HCT116 (cell line): ENCODE measurements around the gene CDC42EP1. TPM values are rescaled to one million over a fixed set of nuclear protein-coding genes. Genes with fewer than 3 reads are reported as not detected.
A peak's percentile ranks its signal among the peaks of the same experiment; 100 is the strongest.

Experiments used
- ATAC-seq: fragments of 200-7000 bp; cut with Tn5 transposase; 2 replicates; pipeline ENCODE4 v1.9.1; 2020; ENCODE audit warnings: mild to moderate bottlenecking, moderate library complexity
- Bru-seq: library from RNA; stranded (reverse); fragments of 400-500 nt; gene quantifications from one replicate; lab custom pipeline; 2021; lab: Mats Ljungman, UMichigan
- BruChase-seq, 2 experiments: library from RNA; stranded (reverse); fragments of 400-500 nt; gene quantifications; one replicate each; lab custom pipeline; 2021; lab: Mats Ljungman, UMichigan
- BruUV-seq: library from RNA; stranded (reverse); fragments of 400-500 nt; replicated peaks from 2 replicates; lab custom pipeline; 2021; lab: Mats Ljungman, UMichigan
- CTCF ChIA-PET: fragments of 300-600 bp; sonication (Branson Sonifier 250); formaldehyde crosslinking; loops from one replicate; lab custom pipeline; 2021; ENCODE audit warnings: antibody characterized with exemption; lab: Charles Lee
- POLR2A ChIA-PET: fragments of 300-600, 350-600 bp; sonication (Branson Sonifier 250); formaldehyde crosslinking; loops from one replicate; lab custom pipeline; 2021; ENCODE audit warnings: antibody characterized with exemption; lab: Charles Lee
- RAD21 ChIA-PET, 2 experiments: fragments of 300-600 bp; sonication (Branson Sonifier 250); formaldehyde crosslinking; loops; one replicate each; lab custom pipeline; 2023; ENCODE audit warnings: low total read pairs in 2 of 2; ENCODE audit not compliant: uncharacterized antibody in 2 of 2, unreplicated experiment in 2 of 2, low non-redundant PET in 1 of 2; lab: Charles Lee
- DNase-seq: peaks from one replicate; pipeline ENCODE4 v3.0.0-alpha.2; 2010; ENCODE audit warnings: low read depth, low spot score
- H2AFZ ChIP-seq: fragments of 200-600 bp; shearing (Covaris generic), sonication (generic); 2 replicates; pipeline ENCODE4 v1.6.1; 2017; ENCODE audit warnings: low read depth, mixed run types, mixed read lengths, antibody characterized with exemption, low read length; ENCODE audit not compliant: poor library complexity, severe bottlenecking
- H3K27ac ChIP-seq: 2 replicates; pipeline ENCODE4 v1.5.1; 2012; ENCODE audit warnings: low read depth, low read length
- H3K27me3 ChIP-seq: fragments of 200-600 bp; sonication (generic); 2 replicates; pipeline ENCODE4 v1.6.1; 2016; ENCODE audit warnings: mixed run types, low read length, mixed read lengths; ENCODE audit not compliant: insufficient read depth
- H3K36me3 ChIP-seq, 2 experiments: fragments of 200-500 bp in 1 of 2; fragments of 200-600 bp in 1 of 2; sonication (Bioruptor generic) in 1 of 2; sonication (generic) in 1 of 2; 2 replicates each; pipeline versions ENCODE4 v1.5.1 to v1.6.1; 2014 to 2016; ENCODE audit warnings: low read length in 2 of 2, inconsistent platforms in 1 of 2, mixed read lengths in 1 of 2, mixed run types in 1 of 2; ENCODE audit not compliant: insufficient read depth in 2 of 2, control insufficient read depth in 1 of 2
- H3K4me1 ChIP-seq, 2 experiments: fragments of 200-600 bp in 1 of 2; sonication (generic) in 1 of 2; 2 replicates each; pipeline versions ENCODE4 v1.5.1 to v1.6.1; 2012 to 2017; ENCODE audit warnings: low read length in 2 of 2, inconsistent platforms in 1 of 2, mild to moderate bottlenecking in 1 of 2, mixed read lengths in 1 of 2, mixed run types in 1 of 2, moderate library complexity in 1 of 2; ENCODE audit not compliant: insufficient read depth in 2 of 2, control insufficient read depth in 1 of 2
- H3K4me2 ChIP-seq: fragments of 200-600 bp; sonication (generic); 2 replicates; pipeline ENCODE4 v1.6.1; 2017; ENCODE audit warnings: mixed run types, low read length, mixed read lengths
- H3K4me3 ChIP-seq, 2 experiments: fragments of 200-600 bp in 1 of 2; sonication (generic) in 1 of 2; replicated peaks in 1 of 2; 2 replicates each; pipeline ENCODE4 v1.5.1; 2011 to 2016; ENCODE audit warnings: low read length in 2 of 2, control low read depth in 1 of 2, low read depth in 1 of 2, mild to moderate bottlenecking in 1 of 2, mixed read lengths in 1 of 2, mixed run types in 1 of 2
- H3K79me2 ChIP-seq: fragments of 200-600 bp; sonication (generic); 2 replicates; pipeline ENCODE4 v1.6.1; 2017; ENCODE audit warnings: mild to moderate bottlenecking, mixed run types, low read length, moderate library complexity, mixed read lengths; ENCODE audit not compliant: insufficient read depth
- H3K9ac ChIP-seq: fragments of 200-600 bp; sonication (generic); 2 replicates; pipeline ENCODE4 v1.6.1; 2016; ENCODE audit warnings: low read length, mixed read lengths
- H3K9me2 ChIP-seq: fragments of 200-600 bp; sonication (generic), shearing (Covaris generic); 2 replicates; pipeline ENCODE4 v1.6.1; 2017; ENCODE audit warnings: mixed run types, mild to moderate bottlenecking, moderate library complexity; ENCODE audit not compliant: insufficient read depth
- H3K9me3 ChIP-seq, 2 experiments: fragments of 200-500 bp in 1 of 2; fragments of 200-600 bp in 1 of 2; sonication (Bioruptor generic) in 1 of 2; sonication (generic) in 1 of 2; 2 replicates each; pipeline ENCODE4 v1.6.1; 2014 to 2017; ENCODE audit warnings: low read length in 2 of 2, mixed read lengths in 2 of 2, inconsistent platforms in 1 of 2, low read depth in 1 of 2, mild to moderate bottlenecking in 1 of 2, mixed run types in 1 of 2, moderate library complexity in 1 of 2; ENCODE audit not compliant: control insufficient read depth in 1 of 2, insufficient read depth in 1 of 2
- H4K20me1 ChIP-seq: fragments of 200-600 bp; sonication (generic), shearing (Covaris generic); 2 replicates; pipeline ENCODE4 v1.6.1; 2017; ENCODE audit warnings: mixed run types, mild to moderate bottlenecking, moderate library complexity; ENCODE audit not compliant: insufficient read depth
- CBX3 ChIP-seq: IDR thresholded peaks from 2 replicates; pipeline ENCODE4 v1.6.1; 2012; ENCODE audit warnings: low read depth
- CTCF ChIP-seq, 3 experiments: fragments of 200-600 bp in 1 of 3; sonication (generic) in 1 of 3; IDR thresholded peaks in 2 of 3; conservative IDR thresholded peaks in 1 of 3; 2 replicates each; pipeline ENCODE4 v1.5.1; 2012 to 2017; ENCODE audit warnings: low read depth in 2 of 3, low read length in 2 of 3, antibody characterized with exemption in 1 of 3, borderline replicate concordance in 1 of 3, control low read depth in 1 of 3, mild to moderate bottlenecking in 1 of 3, mixed read lengths in 1 of 3, mixed run types in 1 of 3, moderate library complexity in 1 of 3; ENCODE audit not compliant: insufficient read depth in 1 of 3
- EZH2 ChIP-seq: fragments of 200-600 bp; sonication (generic); IDR thresholded peaks from 2 replicates; pipeline ENCODE4 v1.6.1; 2017; ENCODE audit warnings: antibody characterized with exemption, mixed run types
- POLR2A ChIP-seq: IDR thresholded peaks from 2 replicates; pipeline ENCODE4 v1.7.0; 2011; ENCODE audit warnings: borderline replicate concordance; ENCODE audit not compliant: insufficient read depth, insufficient read length; ENCODE audit errors: extremely low read depth
- POLR2AphosphoS5 ChIP-seq: IDR thresholded peaks from 2 replicates; pipeline ENCODE4 v1.6.1; 2011; ENCODE audit warnings: mild to moderate bottlenecking, low read depth, low read length, moderate library complexity
- SP1 ChIP-seq: IDR thresholded peaks from 2 replicates; pipeline ENCODE4 v1.6.1; 2012; ENCODE audit warnings: low read depth
- TCF7L2 ChIP-seq: IDR thresholded peaks from 2 replicates; pipeline ENCODE4 v1.7.0; 2011; ENCODE audit warnings: borderline replicate concordance, inconsistent platforms; ENCODE audit not compliant: insufficient read depth, insufficient read length; ENCODE audit errors: extremely low read depth
- YY1 ChIP-seq: IDR thresholded peaks from 2 replicates; pipeline ENCODE4 v1.6.1; 2011; ENCODE audit warnings: low read length, low read depth, moderate library complexity, mild to moderate bottlenecking; ENCODE audit not compliant: insufficient replicate concordance; ENCODE audit errors: extremely low read depth
- ZFX ChIP-seq: fragments of 450-650 bp; IDR thresholded peaks from 2 replicates; pipeline ENCODE4 v1.6.1; 2017
- intact Hi-C: fragments of 100-400 bp; cut with micrococcal nuclease; formaldehyde crosslinking; loops from 2 replicates; pipeline ENCODE4 v1.10.0; 2022
- long read RNA-seq: library from polyadenylated mRNA; unstranded; transcript quantifications from one replicate; pipeline ENCODE4 v2.0.0, GENCODE V29; 2021; ENCODE audit not compliant: unreplicated experiment
- polyA plus RNA-seq: library from polyadenylated mRNA; unstranded; fragments of >200 nt; gene quantifications from 2 replicates; pipeline ENCODE4 v1.2.1, GENCODE V29; 2012; ENCODE audit warnings: missing spikeins
- total RNA-seq: library from RNA; stranded (reverse); gene quantifications from one replicate; pipeline ENCODE4 v1.2.1, GENCODE V29; 2021; ENCODE audit not compliant: unreplicated experiment

CDC42EP1 gene
- total RNA-seq (160 TPM), Bru-seq, nascent RNA (percentile 94 among the genes with signal in this experiment), BruChase-seq, experiment 1, labeled RNA remaining after a 6-hour chase (percentile 93 among the genes with signal in this experiment), BruChase-seq, experiment 2, labeled RNA remaining after a 2-hour chase (percentile 94 among the genes with signal in this experiment)
- polyA plus RNA-seq, result 184 and 199 TPM in 2 replicates
- long read RNA-seq, transcript CDC42EP1-201 (3 exons, 2,181 nt), result major isoform, 33 of 153 reads
- long read RNA-seq, partial matches to known transcripts, result 101 of 153 reads
- long read RNA-seq, other reads (novel, unspliced or antisense), result 19 of 153 reads

GRCh38 chr22:37559901-37560607 is at the start of gene CDC42EP1:
Gene CDC42EP1, plus strand, starts transcription at chr22:37560480. Its CDS starts 5,870 bp downstream, at chr22:37566350.
- H2AFZ ChIP-seq, result no peak within 1 kb of the TSS
- DNase-seq, result no peak
- no peaks in the 10 kb centered on the region for H3K9me3 ChIP-seq
- peaks cover 42 to 62% of the 10 kb centered on the region in 2 experiments for H3K4me1 ChIP-seq
- H3K27ac ChIP-seq, result peak within 1 kb of the TSS; percentile 99
- peak within 1 kb of the TSS; percentile 93 for H3K4me2 ChIP-seq
- no peaks in the 10 kb centered on the region for H3K9me2 ChIP-seq
- peak within 1 kb of the TSS; percentile 95 for H3K9ac ChIP-seq
- peaks cover 47% of the 10 kb centered on the region for H3K79me2 ChIP-seq
- peaks cover 0 to 18% of the 10 kb centered on the region in 2 experiments; a peak in 1 of 4 replicates for H3K36me3 ChIP-seq
- TSS peak; percentile 60 for BruUV-seq
- TF ChIP-seq CTCF (IDR thresholded peaks at IDR 0.05 in 2 of 3, conservative IDR thresholded peaks at IDR 0.05 in 1 of 3; ENCODE audit: borderline replicate concordance in 1 of 3, insufficient read depth in 1 of 3, low read depth in 2 of 3, low read length in 2 of 3), result no peak
- TF ChIP-seq SP1, result no peak
- TF ChIP-seq POLR2AphosphoS5, result peak; percentile 91
- TF ChIP-seq YY1, result peak; percentile 17
- peak; percentile 95 for TF ChIP-seq ZFX
- peak; percentile 91 for TF ChIP-seq POLR2A
- no peak for TF ChIP-seq EZH2
- TF ChIP-seq CBX3, result no peak
- TF ChIP-seq TCF7L2, result no peak
- ChIA-PET CTCF (interaction anchor here (0.8 to 1.2 kb wide), 2 partner anchors 14 to 17 kb away, joined by 3 to 5 read pairs; no protein-coding TSS in a partner anchor), POLR2A (interaction anchor here (0.6 to 0.9 kb wide), 3 partner anchors 13 to 159 kb away, joined by 3 to 6 read pairs (median 3); no protein-coding TSS in a partner anchor), RAD21 (interaction anchor here in 1 of 2 experiments (0.6 kb wide), 1 partner anchor 11 kb away, joined by 9 read pairs; no protein-coding TSS in a partner anchor)
- H3K4me3 ChIP-seq, result peak within 1 kb of the TSS; percentile 82 to 90
- no peaks in the 10 kb centered on the region for H4K20me1 ChIP-seq
- ATAC-seq, result peak; percentile 61
- intact Hi-C loops, result no loop called here
- H3K27me3 ChIP-seq, result no peaks in the 10 kb centered on the region
